GM21723 (cell line): ENCODE measurements around the gene SLC35E4.
"Not testable (repeated sequence)": the region's sequence is repeated elsewhere in the genome, so short reads cannot be mapped to it uniquely, and the experiment has no call there.

Source experiments
- ATAC-seq: cut with Tn5 transposase; IDR thresholded peaks from one replicate; pipeline ENCODE4 v1.9.1; 2021; ENCODE audit warnings: mild to moderate bottlenecking, moderate library complexity; ENCODE audit not compliant: unreplicated experiment

SLC35E4 gene, protein sequence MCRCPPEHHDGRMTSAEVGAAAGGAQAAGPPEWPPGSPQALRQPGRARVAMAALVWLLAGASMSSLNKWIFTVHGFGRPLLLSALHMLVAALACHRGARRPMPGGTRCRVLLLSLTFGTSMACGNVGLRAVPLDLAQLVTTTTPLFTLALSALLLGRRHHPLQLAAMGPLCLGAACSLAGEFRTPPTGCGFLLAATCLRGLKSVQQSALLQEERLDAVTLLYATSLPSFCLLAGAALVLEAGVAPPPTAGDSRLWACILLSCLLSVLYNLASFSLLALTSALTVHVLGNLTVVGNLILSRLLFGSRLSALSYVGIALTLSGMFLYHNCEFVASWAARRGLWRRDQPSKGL

DNA sequence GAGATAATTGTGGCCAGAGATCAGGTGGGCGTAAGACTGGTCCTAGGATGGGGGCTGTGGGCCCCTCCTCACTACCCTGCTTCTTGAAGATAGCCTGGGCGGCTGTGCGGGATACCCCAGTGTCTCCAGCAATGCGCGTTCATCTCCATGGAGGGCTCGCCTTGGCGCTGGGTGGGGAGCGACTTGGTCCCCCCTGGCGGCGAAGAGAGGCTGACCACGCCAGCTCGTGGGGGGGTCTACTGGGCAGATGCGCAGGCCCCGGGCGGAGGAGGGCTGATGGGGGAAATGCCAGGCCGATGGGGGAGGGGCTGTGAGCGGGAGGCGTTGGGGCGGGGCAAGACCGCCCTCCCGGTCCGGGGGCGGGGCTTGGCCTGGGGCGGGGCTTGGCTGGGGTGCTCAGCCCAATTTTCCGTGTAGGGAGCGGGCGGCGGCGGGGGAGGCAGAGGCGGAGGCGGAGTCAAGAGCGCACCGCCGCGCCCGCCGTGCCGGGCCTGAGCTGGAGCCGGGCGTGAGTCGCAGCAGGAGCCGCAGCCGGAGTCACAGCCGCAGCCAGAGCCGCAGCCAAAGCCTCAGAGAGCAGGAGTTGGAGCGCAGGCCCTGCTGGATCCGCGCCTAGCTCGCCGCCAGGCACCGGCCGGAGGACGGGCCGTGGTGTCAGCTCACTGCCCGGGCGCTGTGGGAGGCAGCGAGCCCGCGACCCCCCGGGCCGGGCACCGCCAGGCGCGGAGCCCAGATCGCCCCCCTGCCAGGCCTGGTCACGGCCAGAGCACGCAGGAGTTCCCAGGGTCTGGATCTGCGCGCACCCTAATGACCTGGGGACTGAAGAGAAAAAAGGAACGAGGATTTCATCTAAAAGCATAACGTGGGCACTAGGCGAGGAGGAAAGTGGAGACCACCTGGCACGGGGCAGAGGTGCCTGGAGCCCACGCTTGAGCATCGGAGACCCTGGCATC, at the start of gene SLC35E4:
SLC35E4 (plus strand) TSS at position 509 of the 953 bp plus-strand sequence. CDS start 670 bp downstream, outside the sequence.
- ATAC-seq: peak; percentile 69

DNA sequence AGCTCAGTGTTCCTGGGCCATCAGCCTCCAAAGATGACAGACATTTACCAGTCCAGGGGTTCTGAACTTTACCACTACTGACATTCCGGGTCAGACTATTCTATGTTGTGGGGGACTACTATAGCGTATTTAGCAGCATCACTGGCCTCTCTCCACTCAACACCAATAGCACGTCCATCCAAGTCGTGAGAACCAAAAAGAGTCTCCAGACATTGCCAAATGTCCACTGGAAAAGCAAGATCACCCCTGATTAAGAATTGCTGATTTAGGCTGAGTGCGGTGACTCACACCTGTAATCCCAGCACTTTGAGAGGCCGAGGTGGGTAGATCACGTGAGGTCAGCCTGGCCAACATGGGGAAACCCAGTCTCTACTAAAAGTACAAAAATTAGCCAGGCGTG, 49.2 kb upstream of the SLC35E4 start:
- no peak for ATAC-seq

- no peak for ATAC-seq
These were observed 44.4 kb upstream of the SLC35E4 start for GRCh38 chr22:30591191-30591587.

GRCh38 chr22:30591588-30592359, 43.8 kb upstream of the SLC35E4 start, which contains the start of gene PES1:
Gene PES1, minus strand, starts transcription at chr22:30591910. Its CDS starts 77 bp downstream, at chr22:30591833.
- ATAC-seq: peak; percentile 95

DNA sequence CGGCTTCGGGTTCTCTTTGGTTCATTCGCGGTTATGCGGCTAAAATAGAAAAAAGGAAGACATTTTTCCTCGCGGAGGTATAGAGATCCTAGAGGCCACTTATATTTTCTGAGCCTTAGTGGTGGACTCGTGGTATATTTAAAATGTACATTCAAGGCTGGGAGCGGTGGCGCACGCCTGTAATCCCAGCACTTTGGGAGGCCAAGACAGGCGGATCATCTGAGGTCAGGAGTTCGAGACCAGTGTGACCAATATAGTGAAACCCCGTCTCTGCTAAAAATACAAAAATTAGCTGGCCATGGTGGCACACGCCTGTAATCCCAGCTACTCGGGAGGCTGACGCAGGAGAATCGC, 43.2 kb upstream of the SLC35E4 start:
- not testable (repeated sequence) for ATAC-seq

DNA sequence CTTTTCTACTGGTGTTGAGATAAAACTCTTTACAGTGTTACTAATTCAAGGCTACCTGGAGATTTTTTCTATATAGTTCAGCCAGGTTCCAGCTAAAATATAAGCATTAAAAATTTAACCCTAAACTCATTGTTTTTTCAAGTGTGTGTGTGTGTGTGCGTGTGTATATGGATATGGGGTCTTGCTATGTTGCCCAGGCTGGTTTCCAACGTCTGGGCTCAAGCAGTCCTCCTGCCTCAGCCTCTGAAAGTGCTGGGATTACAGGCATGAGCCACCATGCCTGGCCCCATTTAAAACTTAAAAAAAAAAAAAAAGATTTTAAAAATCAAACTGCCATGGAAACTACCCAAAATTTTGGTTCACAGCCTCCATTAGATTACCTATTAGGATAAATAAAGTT, 39.4 kb upstream of the SLC35E4 start:
- no peak for ATAC-seq

GRCh38 chr22:30596886-30597285, 38.7 kb upstream of the SLC35E4 start:
- ATAC-seq: no peak

GRCh38 chr22:30598986-30599385, 36.6 kb upstream of the SLC35E4 start:
- ATAC-seq: no peak

GRCh38 chr22:30600921-30601320, 34.7 kb upstream of the SLC35E4 start:
- no peak for ATAC-seq

GRCh38 chr22:30601464-30601863, 34.1 kb upstream of the SLC35E4 start:
- no peak for ATAC-seq

DNA sequence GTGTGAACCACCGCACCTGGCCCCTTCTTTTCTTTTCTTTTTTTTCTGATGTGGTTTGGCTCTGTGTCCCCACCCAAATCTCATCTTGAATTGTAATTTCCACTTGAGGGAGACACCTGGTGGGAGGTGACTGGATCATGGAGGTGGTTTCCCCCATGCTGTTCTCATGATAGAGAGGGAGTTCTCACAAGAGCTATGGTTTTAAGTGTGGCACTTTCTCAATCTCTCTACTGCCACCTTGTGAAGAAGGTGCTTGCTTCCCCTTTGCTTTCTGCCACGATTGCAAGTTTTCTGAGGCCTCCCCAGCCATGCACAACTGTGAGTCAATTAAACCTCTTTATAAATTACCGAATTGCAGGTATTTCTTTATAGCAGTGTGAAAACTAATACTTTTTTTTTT, 33.5 kb upstream of the SLC35E4 start:
- no peak for ATAC-seq

GRCh38 chr22:30603801-30604200, 31.8 kb upstream of the SLC35E4 start:
- no peak for ATAC-seq

GRCh38 chr22:30604723-30605122, 30.9 kb upstream of the SLC35E4 start:
- no peak for ATAC-seq

DNA sequence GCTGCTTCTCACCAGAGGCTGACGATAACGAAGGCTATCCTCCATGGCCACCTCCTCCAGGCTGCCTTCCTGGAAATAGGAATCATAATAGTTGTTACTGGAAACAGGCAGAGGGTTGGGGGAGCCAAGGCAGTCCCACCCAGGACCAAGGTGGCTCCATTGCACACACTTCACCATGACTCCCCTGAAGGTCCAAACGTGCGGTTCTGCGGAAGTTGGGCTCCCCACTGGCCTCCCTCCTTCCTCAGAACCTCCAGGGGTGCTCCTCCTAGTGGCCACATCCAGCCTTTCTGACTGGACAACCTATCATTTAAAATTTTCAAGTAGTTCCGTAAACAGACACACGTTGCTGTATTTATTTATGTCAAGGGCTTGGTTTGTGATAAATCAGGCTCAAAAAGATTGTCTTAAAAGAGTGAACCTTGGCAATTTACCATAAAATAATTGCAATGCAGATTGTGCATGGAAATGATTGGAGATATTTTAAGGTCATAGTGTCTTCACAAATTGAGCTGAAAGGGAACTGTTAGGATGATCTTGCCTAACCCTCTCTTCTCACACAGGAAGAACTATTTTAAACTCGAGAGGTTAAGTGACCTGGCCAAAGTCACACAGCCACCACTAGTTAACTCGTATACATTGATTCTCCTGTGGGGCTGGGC, 30.0 kb upstream of the SLC35E4 start:
- no peak for ATAC-seq

GRCh38 chr22:30606455-30607299, 28.9 kb upstream of the SLC35E4 start, which contains the start of gene TCN2:
Gene TCN2, plus strand, starts transcription at chr22:30607174. Its CDS starts 158 bp downstream, at chr22:30607332.
- ATAC-seq: peak; percentile 52

- no peak for ATAC-seq
These were observed 28.2 kb upstream of the SLC35E4 start for GRCh38 chr22:30607300-30607930.

- ATAC-seq: no peak
These were observed 27.6 kb upstream of the SLC35E4 start for GRCh38 chr22:30607939-30608338.

DNA sequence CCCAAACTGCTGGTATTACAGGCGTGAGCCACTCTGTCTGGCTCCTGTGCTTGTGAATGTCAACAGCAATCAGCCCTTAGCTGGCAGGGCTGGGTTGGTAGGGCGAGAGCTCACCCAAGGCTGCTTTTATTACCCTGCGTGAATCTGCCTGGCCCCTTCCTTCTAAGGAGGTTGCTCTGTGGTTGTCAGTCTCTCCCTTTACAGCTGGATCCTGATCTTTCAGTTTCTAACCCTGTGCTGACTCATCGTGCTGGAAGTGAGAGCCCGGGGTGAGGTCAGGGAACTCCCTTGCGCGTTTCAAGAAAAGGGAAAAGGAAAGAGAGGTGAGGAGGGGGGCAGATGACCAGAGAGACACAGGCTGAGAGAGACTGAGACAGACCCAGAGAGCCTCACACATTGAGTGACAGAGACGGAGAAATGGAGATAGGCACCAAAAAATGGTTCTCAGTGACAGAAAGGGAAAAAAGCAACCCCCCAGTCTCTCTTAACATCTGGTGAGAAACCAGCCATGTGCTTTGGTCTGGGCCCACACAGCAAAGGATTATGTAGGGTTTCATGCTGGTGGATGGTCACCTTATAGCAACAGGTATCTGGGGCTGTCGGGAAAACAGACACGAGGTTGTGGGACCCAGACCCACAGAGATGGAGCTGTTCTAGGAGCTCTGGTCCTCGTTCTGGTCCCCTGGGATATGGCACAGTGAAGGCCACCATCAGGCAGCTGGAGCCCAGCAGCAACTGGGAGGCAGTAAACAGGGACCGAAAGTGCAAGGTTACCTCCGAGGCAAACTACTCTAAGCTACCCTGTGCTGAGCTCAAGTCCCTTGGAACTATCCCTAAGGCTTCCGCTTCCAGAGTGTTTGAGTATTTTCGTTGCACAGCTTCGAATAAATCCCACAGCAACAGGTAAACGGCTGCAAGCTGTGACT, 26.1 kb upstream of the SLC35E4 start:
- ATAC-seq: peak; percentile 40
